Panc1 (cell line): ENCODE measurements around the gene TAOK1.

ENCODE experiments used
- CTCF ChIP-seq: fragments of 450-650 bp; IDR thresholded peaks from 2 replicates; pipeline ENCODE4 v1.5.1; 2017; ENCODE audit warnings: mild to moderate bottlenecking
- POLR2AphosphoS5 ChIP-seq: IDR thresholded peaks from 2 replicates; pipeline ENCODE4 v1.6.1; 2012; ENCODE audit warnings: mild to moderate bottlenecking, low read depth, low read length, moderate library complexity

GRCh38 chr17:29590411-29591145 is 200.4 kb downstream of the TAOK1 start:
- TF ChIP-seq CTCF, result no peak
- no peak for TF ChIP-seq POLR2AphosphoS5
